Measurements from ENCODE around the gene SORCS2.

The SORCS2 gene

GRCh38 chr4:7676398-7676922, 484.1 kb downstream of the SORCS2 start:
- TF ChIP-seq CTCF (IDR thresholded peaks at IDR 0.05; ENCODE audit: control insufficient read depth, insufficient read depth, low read depth, low read length, missing control alignments) = no peak
- H3K4me3 ChIP-seq (ENCODE audit: control insufficient read depth, low read depth, low read length) = no peak overlapping the region
- no peak for DNase-seq (ENCODE audit: low read depth)

- no peak for TF ChIP-seq CTCF (IDR thresholded peaks at IDR 0.05; ENCODE audit: control insufficient read depth, insufficient read depth, low read depth, low read length, missing control alignments)
- H3K4me3 ChIP-seq (ENCODE audit: control insufficient read depth, low read depth, low read length) = no peak overlapping the region
- no peak for DNase-seq (ENCODE audit: low read depth)
These were observed 484.7 kb downstream of the SORCS2 start for GRCh38 chr4:7677086-7677485.

GRCh38 chr4:7677799-7678301, 485.5 kb downstream of the SORCS2 start:
- DNase-seq (ENCODE audit: low read depth) = no peak
- TF ChIP-seq CTCF (IDR thresholded peaks at IDR 0.05; ENCODE audit: control insufficient read depth, insufficient read depth, low read depth, low read length, missing control alignments) = no peak
- no peak overlapping the region for H3K4me3 ChIP-seq (ENCODE audit: control insufficient read depth, low read depth, low read length)

GRCh38 chr4:7678318-7678852, 486.0 kb downstream of the SORCS2 start:
- H3K4me3 ChIP-seq (ENCODE audit: control insufficient read depth, low read depth, low read length) = no peak overlapping the region
- TF ChIP-seq CTCF (IDR thresholded peaks at IDR 0.05; ENCODE audit: control insufficient read depth, insufficient read depth, low read depth, low read length, missing control alignments) = no peak
- DNase-seq (ENCODE audit: low read depth) = no peak

GRCh38 chr4:7679406-7680040, 487.2 kb downstream of the SORCS2 start:
- no peak overlapping the region for H3K4me3 ChIP-seq (ENCODE audit: control insufficient read depth, low read depth, low read length)
- TF ChIP-seq CTCF (IDR thresholded peaks at IDR 0.05; ENCODE audit: control insufficient read depth, insufficient read depth, low read depth, low read length, missing control alignments) = no peak
- no peak for DNase-seq (ENCODE audit: low read depth)

GRCh38 chr4:7680106-7680505, 487.8 kb downstream of the SORCS2 start:
- DNase-seq (ENCODE audit: low read depth) = no peak
- TF ChIP-seq CTCF (IDR thresholded peaks at IDR 0.05; ENCODE audit: control insufficient read depth, insufficient read depth, low read depth, low read length, missing control alignments) = no peak

More at GRCh38 chr4:7680106-7680505, 487.8 kb downstream of the SORCS2 start:
- H3K4me3 ChIP-seq (ENCODE audit: control insufficient read depth, low read depth, low read length) = no peak overlapping the region
